OCI-LY7 (cell line): ENCODE results near the gene KRIT1.

Experiments used
- EZH2phosphoT487 ChIP-seq: fragments of 200-600 bp; sonication (generic); IDR thresholded peaks from 2 replicates; pipeline ENCODE4 v1.6.1; 2018; ENCODE audit warnings: low read depth, borderline replicate concordance, mild to moderate bottlenecking, mixed run types, antibody characterized with exemption, low read length, moderate library complexity, mixed read lengths
- TF ChIP-seq, protein P1 (sequence below): fragments of 200-600 bp; sonication (generic); conservative IDR thresholded peaks from 2 replicates; pipeline ENCODE4 v1.5.1; 2014; ENCODE audit warnings: mild to moderate bottlenecking, antibody characterized with exemption, low read length, moderate library complexity, mixed read lengths

DNA sequence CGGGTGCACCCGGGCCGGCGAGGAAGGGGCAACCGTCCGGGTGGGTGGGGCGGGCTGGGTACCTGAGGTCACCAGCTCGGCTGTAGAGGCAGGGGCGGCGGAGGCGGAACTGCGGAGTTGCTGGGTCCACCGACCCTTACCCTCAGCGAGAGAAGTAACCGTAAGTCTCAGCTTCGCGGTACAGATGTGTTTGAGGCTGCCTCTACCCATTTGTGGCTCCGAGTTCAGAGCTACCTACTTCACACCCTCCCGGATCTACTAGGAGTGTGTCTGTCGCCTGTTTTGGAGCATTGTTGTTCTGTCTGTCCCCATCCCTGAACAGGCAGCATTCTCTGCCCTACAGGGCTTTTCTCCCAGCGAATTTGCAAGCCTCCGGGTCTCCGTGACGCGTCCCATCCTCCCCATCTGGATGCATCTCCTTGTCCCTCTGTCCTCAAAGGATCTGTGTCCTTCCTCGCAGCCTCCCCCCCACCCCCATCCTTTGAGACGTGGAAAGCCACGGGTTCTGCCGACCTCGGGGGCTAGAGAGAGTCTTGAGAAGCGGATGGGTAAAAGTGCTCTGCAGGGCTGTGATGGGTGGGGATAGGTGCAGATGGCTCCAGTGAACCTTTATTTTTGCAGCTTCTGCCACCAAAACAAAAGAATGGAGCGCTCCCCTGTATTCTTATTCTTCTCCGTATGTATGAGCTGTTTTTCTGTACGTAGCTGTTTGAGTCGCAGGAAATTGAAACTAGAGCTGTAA lies 817 bp upstream of the KRIT1 start:
- TF ChIP-seq, protein P1, sequence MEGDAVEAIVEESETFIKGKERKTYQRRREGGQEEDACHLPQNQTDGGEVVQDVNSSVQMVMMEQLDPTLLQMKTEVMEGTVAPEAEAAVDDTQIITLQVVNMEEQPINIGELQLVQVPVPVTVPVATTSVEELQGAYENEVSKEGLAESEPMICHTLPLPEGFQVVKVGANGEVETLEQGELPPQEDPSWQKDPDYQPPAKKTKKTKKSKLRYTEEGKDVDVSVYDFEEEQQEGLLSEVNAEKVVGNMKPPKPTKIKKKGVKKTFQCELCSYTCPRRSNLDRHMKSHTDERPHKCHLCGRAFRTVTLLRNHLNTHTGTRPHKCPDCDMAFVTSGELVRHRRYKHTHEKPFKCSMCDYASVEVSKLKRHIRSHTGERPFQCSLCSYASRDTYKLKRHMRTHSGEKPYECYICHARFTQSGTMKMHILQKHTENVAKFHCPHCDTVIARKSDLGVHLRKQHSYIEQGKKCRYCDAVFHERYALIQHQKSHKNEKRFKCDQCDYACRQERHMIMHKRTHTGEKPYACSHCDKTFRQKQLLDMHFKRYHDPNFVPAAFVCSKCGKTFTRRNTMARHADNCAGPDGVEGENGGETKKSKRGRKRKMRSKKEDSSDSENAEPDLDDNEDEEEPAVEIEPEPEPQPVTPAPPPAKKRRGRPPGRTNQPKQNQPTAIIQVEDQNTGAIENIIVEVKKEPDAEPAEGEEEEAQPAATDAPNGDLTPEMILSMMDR = no peak
- TF ChIP-seq EZH2phosphoT487 = no peak
